GM15510 (cell line): ENCODE results near the gene GLTP.

ENCODE experiments used
- POLR2A ChIP-seq: IDR thresholded peaks from 3 replicates; pipeline ENCODE4 v1.6.1; 2011; ENCODE audit warnings: borderline replicate concordance; ENCODE audit not compliant: insufficient read length; ENCODE audit errors: extremely low read depth

Gene GLTP, protein sequence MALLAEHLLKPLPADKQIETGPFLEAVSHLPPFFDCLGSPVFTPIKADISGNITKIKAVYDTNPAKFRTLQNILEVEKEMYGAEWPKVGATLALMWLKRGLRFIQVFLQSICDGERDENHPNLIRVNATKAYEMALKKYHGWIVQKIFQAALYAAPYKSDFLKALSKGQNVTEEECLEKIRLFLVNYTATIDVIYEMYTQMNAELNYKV

DNA sequence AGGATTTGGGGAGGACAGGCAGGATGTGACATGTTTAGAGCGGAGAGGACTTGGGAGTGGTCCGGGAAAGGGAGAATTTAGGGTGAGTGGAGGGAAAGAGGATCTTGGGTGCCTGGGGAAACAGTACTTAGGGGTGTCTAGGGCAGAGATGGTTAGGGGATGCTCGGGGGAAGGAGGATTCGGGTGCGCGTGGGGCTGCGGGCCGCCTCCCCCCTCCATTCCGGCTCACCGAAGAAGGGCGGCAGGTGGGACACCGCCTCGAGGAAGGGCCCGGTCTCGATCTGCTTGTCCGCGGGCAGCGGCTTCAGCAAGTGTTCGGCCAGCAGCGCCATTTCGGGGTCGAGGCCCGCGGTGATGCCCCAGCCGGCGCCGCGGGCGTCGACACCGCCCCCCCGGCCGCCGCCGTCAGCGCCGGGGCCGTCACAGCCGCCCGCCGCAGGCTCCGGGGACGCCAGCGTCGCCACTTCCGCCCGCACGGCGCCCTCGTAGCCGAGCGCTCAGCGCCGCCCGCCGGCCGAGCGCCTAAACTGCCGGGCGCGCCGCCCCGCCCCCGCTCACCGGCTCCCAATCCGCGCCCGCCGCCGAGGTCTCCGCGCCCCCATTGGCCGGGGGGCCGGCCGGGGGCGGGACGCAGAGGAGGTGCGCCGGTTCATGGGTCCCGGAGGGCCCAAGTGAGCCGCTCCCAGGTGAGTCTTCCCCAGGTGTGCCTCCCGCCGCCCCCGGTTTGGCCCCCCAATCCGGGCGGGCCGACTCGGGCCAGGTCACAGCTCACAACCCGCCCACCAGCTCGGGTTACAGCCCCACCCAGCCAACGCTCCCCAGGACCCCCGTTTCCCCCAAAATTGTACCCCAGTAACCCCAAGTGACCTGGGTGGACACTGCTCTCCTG lies at the start of gene GLTP:
Gene GLTP, minus strand, starts transcription at position 499 of the 889 bp plus-strand sequence. Its CDS starts 167 bp downstream, at position 332.
- TF ChIP-seq POLR2A, result peak; percentile 51

DNA sequence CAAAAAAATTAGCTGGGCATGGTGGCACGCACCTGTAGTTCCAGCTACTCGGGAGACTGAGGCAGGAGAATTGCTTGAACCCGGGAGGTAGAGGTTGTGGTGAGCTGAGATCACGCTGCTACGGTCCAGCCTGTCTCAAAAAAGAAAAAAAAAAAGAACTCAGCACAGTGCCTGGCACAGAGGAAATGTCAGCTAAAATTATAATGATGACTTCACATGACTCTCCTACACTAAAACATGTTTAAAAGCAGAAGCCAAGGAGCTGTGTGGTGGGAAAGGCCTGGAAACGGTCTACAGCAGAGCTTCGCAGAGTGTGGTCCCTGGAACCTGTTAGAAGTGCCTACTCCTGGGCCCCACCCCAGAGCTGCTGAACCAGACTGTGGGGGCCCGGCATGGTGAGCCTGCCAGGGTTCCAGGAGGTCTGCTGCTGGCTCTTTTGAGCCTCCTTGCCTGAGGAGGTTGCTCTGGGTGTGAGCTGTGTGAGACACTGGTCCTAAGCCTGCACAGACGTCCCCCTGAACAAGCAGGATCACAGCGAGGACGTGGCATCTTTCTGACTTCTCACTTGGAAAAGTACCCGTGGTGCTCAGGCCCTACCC lies 47.8 kb upstream of the GLTP start:
- TF ChIP-seq POLR2A, result no peak

DNA sequence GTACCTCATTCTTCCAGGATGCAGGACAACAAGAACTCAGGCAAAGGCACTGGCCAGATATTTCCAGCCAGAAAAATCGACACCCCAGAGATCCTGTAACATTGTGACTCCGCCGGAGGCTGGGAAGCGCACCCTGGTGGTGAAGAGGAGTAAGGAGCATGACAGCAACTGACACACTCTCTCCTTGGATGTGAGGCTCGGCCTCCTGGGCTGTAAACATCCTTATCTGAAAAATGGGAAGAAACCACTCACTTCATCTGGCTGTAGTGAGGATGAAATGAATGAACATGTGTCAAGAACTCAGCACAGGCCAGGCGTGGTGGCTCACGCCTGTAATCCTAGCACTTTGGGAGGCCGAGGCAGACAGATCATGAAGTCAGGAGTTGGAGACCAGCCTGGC lies 47.3 kb upstream of the GLTP start:
- no peak for TF ChIP-seq POLR2A

DNA sequence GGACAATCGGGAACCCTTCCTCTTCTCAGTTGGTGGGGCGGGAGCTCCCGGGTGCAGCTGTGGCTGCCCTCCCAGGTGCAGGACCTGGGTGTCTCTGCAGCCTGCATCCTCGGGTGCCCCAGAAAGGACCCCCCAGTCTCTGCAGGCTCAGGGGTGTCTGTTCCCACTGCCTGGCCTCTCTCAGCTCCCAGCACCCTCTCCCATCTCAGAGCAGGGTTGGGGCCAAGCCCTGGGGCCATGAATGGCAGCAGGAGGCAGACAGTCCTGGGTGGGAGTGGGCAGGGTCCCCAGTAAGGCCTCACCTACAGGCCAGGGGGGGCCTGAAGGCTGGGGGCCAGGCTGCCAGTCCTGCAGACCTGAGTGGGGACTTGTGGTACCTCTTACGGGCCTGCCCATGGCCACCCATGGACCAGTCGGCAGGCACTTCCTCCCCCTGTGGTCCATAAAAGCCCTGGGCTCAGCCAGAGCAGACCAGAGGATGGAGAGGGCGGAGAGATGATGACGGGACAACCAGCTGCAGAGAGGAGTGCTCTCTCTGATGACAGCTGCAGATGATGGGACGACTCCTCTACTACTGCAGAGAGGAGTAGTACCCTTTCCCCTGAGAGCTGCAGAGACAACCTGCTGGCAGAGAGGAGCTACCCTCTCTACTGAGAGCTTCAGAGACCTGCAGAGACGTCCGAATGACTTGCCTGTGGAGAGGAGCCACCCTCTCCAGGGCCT lies 46.3 kb upstream of the GLTP start:
- TF ChIP-seq POLR2A, result no peak

DNA sequence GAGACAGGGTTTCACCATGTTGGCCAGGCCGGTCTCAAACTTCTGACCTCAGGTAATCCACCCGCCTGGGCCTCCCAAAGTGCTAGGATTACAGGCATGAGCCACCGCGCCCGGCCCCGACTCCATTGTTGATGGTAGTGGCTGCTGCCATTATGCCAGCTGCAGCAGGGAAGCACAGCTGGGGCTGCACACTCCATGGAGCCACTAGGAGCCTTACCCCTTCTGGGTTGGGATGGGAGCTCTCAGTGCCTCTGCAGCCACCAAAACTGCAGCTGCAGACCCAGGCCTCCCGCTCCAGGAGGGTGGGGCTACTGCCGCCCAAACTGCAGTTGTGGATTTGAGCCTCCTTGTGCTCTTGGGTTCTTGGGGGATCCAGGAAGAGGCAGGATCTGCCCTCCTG lies 45.7 kb upstream of the GLTP start:
- no peak for TF ChIP-seq POLR2A

DNA sequence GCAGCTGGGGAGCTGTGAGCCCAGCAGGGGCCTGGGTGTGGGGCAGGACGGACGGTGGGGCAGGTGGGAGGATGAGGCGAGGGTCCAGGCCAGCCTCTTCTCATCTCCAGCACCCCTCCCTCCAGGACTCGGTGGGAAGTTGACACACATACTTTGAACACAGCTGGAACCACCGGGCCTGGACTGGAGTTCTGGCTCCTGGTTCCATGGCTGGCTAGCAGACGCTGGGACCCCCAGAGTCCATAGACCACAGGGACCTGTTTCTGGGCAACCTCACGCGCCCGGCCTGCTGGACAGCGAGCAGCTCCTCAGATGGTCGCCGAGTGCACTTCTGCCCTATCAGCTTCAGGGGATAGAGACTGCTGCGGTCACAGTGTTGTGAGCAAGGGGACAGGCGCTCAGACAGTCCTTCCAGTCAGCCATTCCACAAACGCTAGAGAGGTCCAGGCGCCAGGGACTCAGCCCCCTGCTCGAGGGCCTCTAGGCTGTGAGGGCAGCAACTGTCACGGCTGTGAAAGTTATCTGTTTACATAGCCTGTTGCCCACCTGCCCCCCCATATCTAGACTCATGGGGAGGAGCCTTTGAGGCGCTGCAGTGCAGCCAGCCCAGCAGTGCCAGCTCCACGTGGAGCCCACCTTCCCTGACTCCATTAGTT lies 45.0 kb upstream of the GLTP start:
- TF ChIP-seq POLR2A, result no peak

DNA sequence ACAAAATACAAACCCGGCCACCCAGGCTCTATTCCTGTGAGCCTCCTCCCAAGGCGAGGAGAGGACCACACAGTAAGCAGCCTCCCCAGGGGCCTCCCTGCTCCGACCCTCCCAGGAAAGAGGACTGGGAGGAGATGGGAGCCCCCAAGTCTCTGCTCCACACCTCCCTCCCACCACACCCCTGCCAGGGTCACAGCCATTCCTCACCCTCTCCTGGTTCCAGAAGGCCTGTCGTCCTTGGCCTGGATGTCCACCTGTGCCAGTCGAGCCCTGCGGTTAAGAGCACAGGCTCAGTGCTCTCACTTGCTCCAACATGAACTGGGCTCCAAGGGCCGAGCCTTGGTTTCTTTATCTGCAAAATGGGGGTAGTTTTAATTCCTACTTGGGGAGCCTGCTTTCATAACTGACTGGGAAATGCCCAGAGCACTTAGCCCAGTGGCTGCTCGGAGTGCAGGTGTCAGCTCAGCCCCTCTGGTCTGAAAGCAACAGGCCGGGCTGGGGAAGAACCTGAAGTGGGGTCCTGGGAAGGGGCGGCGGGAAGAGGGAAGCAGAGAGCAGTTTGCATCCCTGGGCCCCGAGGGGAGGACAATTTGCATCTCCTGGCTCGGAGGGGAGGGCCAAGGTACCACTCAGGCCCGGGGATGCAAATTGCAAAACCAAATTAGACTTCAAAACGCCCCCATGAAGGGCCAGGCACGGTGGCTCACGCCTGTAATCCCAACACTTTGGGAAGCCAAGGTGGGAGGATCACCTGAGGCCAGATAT lies 43.3 kb upstream of the GLTP start:
- TF ChIP-seq POLR2A, result no peak

DNA sequence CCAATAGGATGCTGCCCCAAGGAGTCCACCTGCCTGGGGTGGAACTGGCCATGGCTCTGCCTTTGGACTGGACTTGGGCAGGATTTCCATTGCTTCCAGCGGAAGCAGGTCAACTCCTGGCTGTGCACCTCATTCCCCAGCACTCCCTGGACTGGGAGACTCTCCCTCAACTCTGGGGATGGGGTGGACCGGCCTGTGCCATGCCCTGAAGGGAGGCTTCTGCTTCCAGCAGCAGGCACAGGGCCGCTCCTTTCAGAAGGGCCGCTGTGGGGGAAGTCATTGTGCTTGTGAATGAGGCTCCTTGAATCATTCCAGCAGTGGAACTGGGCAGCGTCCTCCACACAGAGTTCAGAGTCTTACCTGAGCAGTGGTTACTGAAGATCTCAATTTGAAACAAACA lies 42.7 kb upstream of the GLTP start:
- TF ChIP-seq POLR2A, result no peak

DNA sequence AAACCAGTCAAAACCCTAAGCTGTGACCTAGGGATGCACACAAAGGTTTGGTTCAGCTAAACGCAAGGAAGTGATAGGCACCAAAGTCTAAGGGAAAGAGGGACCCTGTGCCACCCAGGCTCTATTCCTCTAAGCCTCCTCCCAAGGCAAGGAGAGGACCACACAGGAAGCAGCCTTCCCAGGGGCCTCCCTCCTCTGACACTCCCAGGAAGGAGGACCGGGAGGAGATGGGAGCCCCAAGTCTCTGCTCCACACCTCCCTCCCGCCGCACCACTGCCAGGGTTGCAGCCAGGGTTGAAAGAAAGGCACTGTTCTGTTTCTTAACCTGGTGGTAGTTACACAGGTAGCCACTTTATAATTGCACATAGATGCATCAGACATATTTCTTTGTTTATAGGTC lies 41.6 kb upstream of the GLTP start:
- no peak for TF ChIP-seq POLR2A

DNA sequence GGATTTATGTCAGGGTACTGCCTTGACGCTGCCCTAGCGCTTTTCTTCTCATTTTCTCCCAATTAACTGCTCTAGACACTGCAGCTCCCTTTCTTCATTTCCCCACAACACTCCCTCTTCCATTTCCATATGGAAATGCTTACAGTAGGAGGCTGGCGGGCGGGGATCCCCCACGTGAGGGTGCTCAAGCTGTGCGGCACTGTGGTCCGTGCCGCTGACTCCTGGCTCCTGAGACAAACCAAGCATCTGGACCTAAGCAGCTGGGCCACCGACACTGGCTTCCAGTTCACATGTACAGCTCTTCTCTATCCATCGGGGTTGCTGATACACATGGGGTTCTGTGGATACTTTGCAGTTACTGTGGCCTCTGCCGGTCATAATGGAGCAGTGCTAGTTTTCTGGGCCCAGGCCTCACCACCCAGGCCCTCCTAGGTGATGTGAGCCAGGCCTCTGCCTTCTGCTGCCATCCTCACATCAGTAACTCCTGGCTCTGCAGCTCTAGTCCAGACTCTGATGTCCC lies 40.0 kb upstream of the GLTP start:
- TF ChIP-seq POLR2A, result no peak

DNA sequence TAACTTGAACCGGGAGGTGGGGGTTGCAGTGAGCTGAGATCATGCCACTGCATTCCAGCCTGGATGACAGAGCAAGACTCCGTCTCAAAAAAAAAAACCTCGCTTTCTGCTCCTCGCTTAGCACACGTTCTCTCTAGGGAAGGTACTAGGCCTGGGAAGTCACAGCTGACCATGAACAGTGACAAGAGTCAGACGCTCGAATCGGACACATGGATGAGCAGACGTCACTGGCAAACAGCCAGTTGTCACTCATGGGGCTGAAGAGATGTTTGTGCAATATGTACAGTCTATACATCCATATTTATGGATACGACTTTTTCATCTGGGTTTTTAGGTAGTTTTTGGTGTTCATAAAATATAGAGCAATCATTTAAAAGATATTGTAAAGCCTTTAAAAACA lies 39.1 kb upstream of the GLTP start:
- no peak for TF ChIP-seq POLR2A

DNA sequence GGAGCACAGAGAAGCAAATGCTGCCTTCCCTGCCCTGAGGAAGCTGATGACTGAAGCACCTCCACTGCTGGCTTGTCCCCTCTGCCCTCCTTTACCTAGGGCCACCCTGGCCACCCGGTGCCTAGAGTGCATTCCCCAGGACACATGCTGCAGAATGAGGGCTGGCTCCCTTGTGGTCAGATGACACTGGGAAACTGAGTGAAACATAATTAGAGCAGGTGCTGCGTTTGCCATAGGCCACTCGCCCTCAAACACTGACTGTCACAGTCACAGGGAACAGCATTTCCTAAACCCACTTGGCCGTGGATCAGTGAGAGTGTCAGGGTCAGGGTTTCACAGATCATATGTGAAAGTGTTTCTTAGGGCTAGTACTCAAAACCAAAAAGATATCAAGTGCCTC lies 35.7 kb upstream of the GLTP start:
- TF ChIP-seq POLR2A, result no peak

DNA sequence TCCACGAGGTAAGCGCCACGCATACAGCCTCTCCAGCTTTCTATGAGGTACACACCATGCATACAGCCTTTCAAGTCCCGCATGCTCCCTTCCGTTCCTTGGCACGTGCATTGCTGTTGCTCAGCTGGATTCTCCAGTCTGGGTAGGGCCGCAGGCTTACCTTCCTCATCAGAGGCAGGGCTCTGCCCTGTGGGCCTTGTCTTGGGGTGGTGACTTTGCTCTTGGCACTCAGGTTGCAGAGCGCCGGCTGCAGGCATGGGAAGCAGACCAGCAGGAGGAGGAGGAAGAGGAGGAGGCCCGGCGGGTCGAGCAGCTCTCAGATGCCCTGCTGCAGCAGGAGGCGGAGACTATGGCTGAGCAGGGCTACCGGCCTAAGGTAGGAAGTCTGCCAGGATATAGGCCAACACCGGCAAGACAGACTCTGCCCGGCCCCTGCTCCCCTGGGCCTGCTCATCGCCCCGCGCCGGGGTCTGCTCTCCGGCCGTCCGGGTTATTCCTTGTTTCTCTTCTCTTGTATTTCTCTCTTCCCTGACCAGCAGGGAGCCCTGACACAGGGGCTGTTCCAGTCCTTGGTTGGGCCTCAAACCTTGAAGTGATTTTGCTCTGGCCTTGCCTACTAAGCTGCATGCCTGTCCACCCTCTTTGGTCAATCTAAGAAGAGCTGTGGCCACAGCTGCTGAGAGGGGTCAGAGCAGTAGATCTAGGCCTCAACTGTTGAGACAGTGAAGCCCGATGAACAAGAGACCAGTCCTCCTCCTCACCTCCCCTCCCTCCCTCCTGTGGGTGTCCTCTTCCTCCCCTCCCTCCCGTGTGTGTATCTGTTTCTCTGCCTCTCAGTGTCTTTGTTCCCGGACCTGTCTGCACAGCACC lies 35.1 kb upstream of the GLTP start:
- no peak for TF ChIP-seq POLR2A
